Stimulated activated CD8-positive, alpha-beta memory T cell treated with anti-CD3 and anti-CD28 coated beads, Interleukin-4, amount 100 ng/mL, for 1 hour (primary cell): ENCODE measurements around the gene ADGRD2.

Experiments used
- DNase-seq, 2 donors: peaks; one replicate each; pipeline ENCODE4 v3.0.0-alpha.2; 2020; ENCODE audit warnings: low read depth in 2 of 2, low spot score in 1 of 2

Gene ADGRD2

GRCh38 chr9:124438091-124438490 is 12.2 kb upstream of the ADGRD2 start:
- no peak for DNase-seq

GRCh38 chr9:124439086-124439485 is 11.2 kb upstream of the ADGRD2 start:
- no peak for DNase-seq

GRCh38 chr9:124439686-124440243 is 10.5 kb upstream of the ADGRD2 start:
- DNase-seq: no peak

- DNase-seq: no peak
These were observed 9.5 kb upstream of the ADGRD2 start for GRCh38 chr9:124440786-124441185.

GRCh38 chr9:124441291-124441690 is 9.0 kb upstream of the ADGRD2 start:
- DNase-seq: no peak

GRCh38 chr9:124442379-124442778 is 7.9 kb upstream of the ADGRD2 start:
- no peak for DNase-seq

GRCh38 chr9:124442826-124443225 is 7.4 kb upstream of the ADGRD2 start:
- DNase-seq: no peak

- no peak for DNase-seq
These were observed 6.6 kb upstream of the ADGRD2 start for GRCh38 chr9:124443625-124444024.

GRCh38 chr9:124444166-124444565 is 6.1 kb upstream of the ADGRD2 start:
- no peak for DNase-seq

GRCh38 chr9:124447297-124447661 is 3.0 kb upstream of the ADGRD2 start:
- DNase-seq: no peak

GRCh38 chr9:124448019-124448418 is 2.2 kb upstream of the ADGRD2 start:
- no peak for DNase-seq

GRCh38 chr9:124449381-124450151 is 685 bp upstream of the ADGRD2 start:
- no peak for DNase-seq

GRCh38 chr9:124450931-124451661 is 845 bp downstream of the ADGRD2 start:
- DNase-seq: no peak

GRCh38 chr9:124452326-124452725 is 2.1 kb downstream of the ADGRD2 start:
- no peak for DNase-seq

GRCh38 chr9:124452841-124453585 is 2.8 kb downstream of the ADGRD2 start:
- DNase-seq: no peak

- DNase-seq: no peak
These were observed 3.4 kb downstream of the ADGRD2 start for GRCh38 chr9:124453586-124454191.

GRCh38 chr9:124454296-124454695 is 4.0 kb downstream of the ADGRD2 start:
- DNase-seq: no peak

GRCh38 chr9:124454791-124455443 is 4.7 kb downstream of the ADGRD2 start:
- no peak for DNase-seq

GRCh38 chr9:124455820-124456219 is 5.6 kb downstream of the ADGRD2 start:
- DNase-seq: no peak

GRCh38 chr9:124456341-124457078 is 6.3 kb downstream of the ADGRD2 start:
- no peak for DNase-seq
